Measurements from ENCODE around the gene CD3D. TPM values are rescaled to one million over a fixed set of nuclear protein-coding genes. Genes with fewer than 3 reads are reported as not detected.

CD3D gene
- 1 to 10 TPM in 1 of 2 donors, under 1 TPM in 1; 0.55 to 4.4 TPM for total RNA-seq

DNA sequence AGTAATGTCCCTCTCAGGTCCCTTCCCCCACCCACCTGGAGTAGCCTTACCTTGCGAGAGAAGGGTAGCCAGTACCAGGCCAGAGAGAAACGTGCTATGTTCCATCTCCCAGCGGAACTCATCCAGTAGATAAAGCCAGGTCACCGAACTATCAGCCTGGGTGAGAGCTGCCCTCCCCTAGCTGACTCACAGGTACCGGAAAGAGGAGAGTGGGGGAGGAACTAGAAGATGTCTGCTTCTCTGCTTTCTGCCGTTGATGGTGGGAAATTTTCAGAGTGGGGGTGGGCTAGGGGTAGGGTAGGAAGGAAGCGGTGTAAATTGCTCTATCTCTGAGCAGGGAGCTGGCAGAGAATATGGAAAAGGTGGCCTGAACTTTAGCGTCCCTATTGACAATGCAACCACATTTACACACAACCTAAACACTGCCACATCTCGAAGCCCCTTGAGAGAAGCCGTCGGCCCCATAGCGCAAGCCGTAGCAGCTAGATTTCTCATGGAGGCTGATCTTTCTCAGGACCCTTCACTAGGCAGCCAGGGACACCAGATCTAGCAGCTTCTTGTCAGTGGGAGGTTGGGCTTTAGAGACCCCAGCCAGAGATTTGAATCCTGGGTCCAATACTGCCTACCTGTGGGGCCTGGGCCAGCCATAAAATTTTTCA, at the start of gene CD3D:
Gene CD3D (minus strand): TSS at position 203 of the 659 bp plus-strand sequence. CDS start 98 bp downstream, at position 105.
- Histone ChIP-seq H3K4me1 (replicated peaks) (no peaks in the 10 kb centered on the region), H3K27ac (no peak within 1 kb of the TSS), H3K9me3 (no peaks in the 10 kb centered on the region), H3K4me3 (no peak within 1 kb of the TSS), H3K36me3 (no peaks in the 10 kb centered on the region), H3K27me3 (replicated peaks; ENCODE audit: insufficient read depth) (no peaks in the 10 kb centered on the region)
- TF ChIP-seq, protein P1, sequence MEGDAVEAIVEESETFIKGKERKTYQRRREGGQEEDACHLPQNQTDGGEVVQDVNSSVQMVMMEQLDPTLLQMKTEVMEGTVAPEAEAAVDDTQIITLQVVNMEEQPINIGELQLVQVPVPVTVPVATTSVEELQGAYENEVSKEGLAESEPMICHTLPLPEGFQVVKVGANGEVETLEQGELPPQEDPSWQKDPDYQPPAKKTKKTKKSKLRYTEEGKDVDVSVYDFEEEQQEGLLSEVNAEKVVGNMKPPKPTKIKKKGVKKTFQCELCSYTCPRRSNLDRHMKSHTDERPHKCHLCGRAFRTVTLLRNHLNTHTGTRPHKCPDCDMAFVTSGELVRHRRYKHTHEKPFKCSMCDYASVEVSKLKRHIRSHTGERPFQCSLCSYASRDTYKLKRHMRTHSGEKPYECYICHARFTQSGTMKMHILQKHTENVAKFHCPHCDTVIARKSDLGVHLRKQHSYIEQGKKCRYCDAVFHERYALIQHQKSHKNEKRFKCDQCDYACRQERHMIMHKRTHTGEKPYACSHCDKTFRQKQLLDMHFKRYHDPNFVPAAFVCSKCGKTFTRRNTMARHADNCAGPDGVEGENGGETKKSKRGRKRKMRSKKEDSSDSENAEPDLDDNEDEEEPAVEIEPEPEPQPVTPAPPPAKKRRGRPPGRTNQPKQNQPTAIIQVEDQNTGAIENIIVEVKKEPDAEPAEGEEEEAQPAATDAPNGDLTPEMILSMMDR (IDR thresholded peaks at IDR 0.05) = no peak
- no peak for TF ChIP-seq POLR2AphosphoS5 (IDR thresholded peaks at IDR 0.05)
- TF ChIP-seq POLR2A (IDR thresholded peaks at IDR 0.05) = no peak
- intact Hi-C loops (cut with DNase I) = no loop called here
- 85% methylated on average over 13 of the region's 13 CpGs for WGBS
- no peak for DNase-seq (ENCODE audit: low spot score)

DNA sequence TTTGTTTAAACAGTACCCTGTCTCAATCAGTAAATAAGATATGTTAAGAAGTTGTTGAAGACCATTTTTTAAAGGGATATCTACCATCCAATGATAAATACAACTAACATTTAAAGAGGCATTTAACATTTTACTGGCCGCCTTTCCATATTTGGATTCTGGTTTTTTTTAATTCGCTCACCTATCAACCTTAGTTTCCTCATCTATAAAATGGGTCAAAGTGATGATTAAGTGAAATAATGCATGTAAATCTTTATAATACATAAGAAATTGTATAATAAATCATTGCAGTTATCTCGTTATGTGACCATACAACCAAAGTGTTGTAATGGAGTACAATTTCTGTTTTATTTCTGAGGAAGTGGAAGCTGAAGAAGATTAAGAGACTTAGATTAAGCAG, 41.2 kb upstream of the CD3D start:
- Histone ChIP-seq H3K27me3 (replicated peaks; ENCODE audit: insufficient read depth) (no peaks in the 10 kb centered on the region), H3K27ac (no peak overlapping the region), H3K9me3 (no peaks in the 10 kb centered on the region), H3K4me3 (no peak overlapping the region), H3K36me3 (peaks cover 4 to 31% of the 10 kb centered on the region in 2 donors), H3K4me1 (replicated peaks) (no peaks in the 10 kb centered on the region)
- intact Hi-C loops (cut with DNase I) = no loop called here
- 92% methylated on average over 3 of the region's 3 CpGs for WGBS
- DNase-seq (ENCODE audit: low spot score) = no peak
- TF ChIP-seq, protein P1 (IDR thresholded peaks at IDR 0.05) = no peak
- no peak for TF ChIP-seq POLR2A (IDR thresholded peaks at IDR 0.05)
- TF ChIP-seq POLR2AphosphoS5 (IDR thresholded peaks at IDR 0.05) = no peak

DNA sequence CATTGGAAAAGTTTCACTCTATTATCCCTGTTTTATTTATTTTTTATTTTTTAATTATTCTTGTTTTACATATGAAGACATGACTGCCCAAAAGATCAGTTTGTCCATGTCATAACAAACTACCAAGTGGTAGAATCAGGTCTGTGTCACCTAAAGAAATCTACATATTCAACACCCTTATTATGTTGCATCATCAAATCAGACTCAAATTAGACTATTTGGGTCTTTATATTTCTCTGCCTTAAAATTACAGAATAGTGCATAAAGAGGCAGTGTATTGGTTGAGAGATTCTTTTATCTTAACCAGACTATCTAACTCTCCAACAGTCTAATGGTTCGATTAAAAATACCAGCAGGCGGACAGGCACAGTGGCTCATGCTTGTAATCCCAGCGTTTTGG, 40.4 kb upstream of the CD3D start:
- Histone ChIP-seq H3K4me1 (replicated peaks) (no peaks in the 10 kb centered on the region), H3K36me3 (peaks cover 4 to 31% of the 10 kb centered on the region in 2 donors)
- DNase-seq (ENCODE audit: low spot score) = no peak

DNA sequence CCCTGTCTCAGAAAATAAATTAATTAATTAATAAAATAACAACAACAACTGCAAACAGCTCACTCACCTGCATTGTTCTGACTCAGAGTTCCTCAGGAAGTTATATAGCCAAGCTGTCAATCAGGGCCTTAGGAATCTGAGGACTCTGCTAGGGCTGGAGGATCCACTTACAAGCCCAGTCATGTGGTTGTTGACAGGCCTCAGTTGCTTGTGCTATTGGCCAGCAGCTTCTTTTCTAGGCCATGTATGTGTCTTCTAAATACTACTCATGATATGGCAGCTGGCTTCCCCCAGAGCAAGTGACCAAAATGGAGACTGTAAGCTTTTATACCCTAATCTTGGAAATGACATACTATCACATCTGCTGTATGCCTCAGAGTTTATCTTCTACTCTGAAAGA, 38.1 kb upstream of the CD3D start:
- Histone ChIP-seq H3K4me1 (replicated peaks) (no peaks in the 10 kb centered on the region), H3K27ac (no peak overlapping the region), H3K9me3 (no peaks in the 10 kb centered on the region), H3K27me3 (replicated peaks; ENCODE audit: insufficient read depth) (no peaks in the 10 kb centered on the region), H3K36me3 (peaks cover 0 to 36% of the 10 kb centered on the region in 2 donors), H3K4me3 (no peak overlapping the region)
- TF ChIP-seq, protein P1 (IDR thresholded peaks at IDR 0.05) = no peak
- TF ChIP-seq POLR2A (IDR thresholded peaks at IDR 0.05) = no peak
- TF ChIP-seq POLR2AphosphoS5 (IDR thresholded peaks at IDR 0.05) = no peak
- DNase-seq (ENCODE audit: low spot score) = no peak
- intact Hi-C loops (cut with DNase I) = no loop called here

More for the DNA sequence above, 40.4 kb upstream of the CD3D start:
- no peak overlapping the region for H3K4me3 ChIP-seq
- no peaks in the 10 kb centered on the region for H3K27me3 ChIP-seq (replicated peaks; ENCODE audit: insufficient read depth)
- TF ChIP-seq POLR2A (IDR thresholded peaks at IDR 0.05) (no peak), POLR2AphosphoS5 (IDR thresholded peaks at IDR 0.05) (no peak)
- TF ChIP-seq, protein P1 (IDR thresholded peaks at IDR 0.05) = no peak
- no peaks in the 10 kb centered on the region for H3K9me3 ChIP-seq
- no peak overlapping the region for H3K27ac ChIP-seq
- intact Hi-C loops (cut with DNase I) = no loop called here
- WGBS = 89% methylated on average over 3 of the region's 3 CpGs

DNA sequence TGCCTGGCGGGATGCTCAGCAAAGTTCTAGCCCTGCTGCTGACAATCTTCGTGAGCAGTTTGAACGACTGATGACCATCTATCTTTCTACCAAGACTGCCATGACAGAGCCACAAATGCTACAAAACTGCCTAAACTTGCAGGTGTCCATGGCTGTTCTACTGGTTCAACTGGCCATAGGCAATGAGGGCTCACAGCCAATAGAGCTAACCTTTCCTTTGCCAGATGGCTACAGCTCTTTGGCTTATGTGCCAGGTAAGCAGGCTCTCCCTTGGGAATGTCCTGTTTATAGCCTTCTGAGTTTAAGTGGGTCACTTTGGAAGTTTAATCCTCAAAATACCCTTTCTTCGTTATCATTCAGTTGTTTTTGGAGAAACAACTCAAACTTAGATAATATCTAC, 37.0 kb upstream of the CD3D start:
- Histone ChIP-seq H3K27me3 (replicated peaks; ENCODE audit: insufficient read depth) (no peaks in the 10 kb centered on the region), H3K9me3 (no peaks in the 10 kb centered on the region), H3K27ac (peak overlapping the region in 1 of 2 donors; percentile 9), H3K4me3 (no peak overlapping the region), H3K4me1 (replicated peaks) (no peaks in the 10 kb centered on the region), H3K36me3 (peaks cover 0 to 30% of the 10 kb centered on the region in 2 donors)
- 81% methylated on average over 4 of the region's 4 CpGs for WGBS
- peak; percentile 37 for DNase-seq (ENCODE audit: low spot score)
- intact Hi-C loops (cut with DNase I) = no loop called here
- TF ChIP-seq, protein P1 (IDR thresholded peaks at IDR 0.05) = no peak
- peak; percentile 71 for TF ChIP-seq POLR2AphosphoS5 (IDR thresholded peaks at IDR 0.05)
